ENCODE results near the gene SF3A1. TPM values are rescaled to one million over a fixed set of nuclear protein-coding genes. Genes with fewer than 3 reads are reported as not detected.
"Not testable (repeated sequence)": the region's sequence is repeated elsewhere in the genome, so short reads cannot be mapped to it uniquely, and the experiment has no call there.

SF3A1 gene
- total RNA-seq: 261 and 276 TPM in 2 replicates

GRCh38 chr22:30356449-30357235, at the start of gene SF3A1, which contains the start of gene CCDC157:
SF3A1 (minus strand) TSS chr22:30356894; CDS start chr22:30356792, 102 bp downstream.
CCDC157 (plus strand) TSS chr22:30357007; CDS start chr22:30366001, 8,994 bp downstream.
- intact Hi-C loops (cut with micrococcal nuclease): loop anchor here (1.0 to 2.0 kb wide), 6 partner anchors 30 to 90 kb away; partner anchors contain the start of genes CASTOR1, MTFP1, OSM and RNF215

GRCh38 chr22:30406400-30406799, 49.7 kb upstream of the SF3A1 start:
- intact Hi-C loops (cut with micrococcal nuclease): no loop called here

- intact Hi-C loops (cut with micrococcal nuclease): no loop called here
Measured at GRCh38 chr22:30405731-30406130, 49.0 kb upstream of the SF3A1 start.

- intact Hi-C loops (cut with micrococcal nuclease): no loop called here
Measured at GRCh38 chr22:30404307-30404706, 47.6 kb upstream of the SF3A1 start.

GRCh38 chr22:30402766-30403104, 46.0 kb upstream of the SF3A1 start:
- intact Hi-C loops (cut with micrococcal nuclease): not testable (repeated sequence)

GRCh38 chr22:30402028-30402765, 45.5 kb upstream of the SF3A1 start:
- intact Hi-C loops (cut with micrococcal nuclease): no loop called here

- intact Hi-C loops (cut with micrococcal nuclease): not testable (repeated sequence)
Measured at GRCh38 chr22:30401024-30401423, 44.3 kb upstream of the SF3A1 start.

GRCh38 chr22:30400159-30400558, 43.5 kb upstream of the SF3A1 start:
- intact Hi-C loops (cut with micrococcal nuclease): no loop called here

GRCh38 chr22:30399718-30400117, 43.0 kb upstream of the SF3A1 start:
- intact Hi-C loops (cut with micrococcal nuclease): no loop called here

- intact Hi-C loops (cut with micrococcal nuclease): no loop called here
Measured at GRCh38 chr22:30398685-30399680, 42.3 kb upstream of the SF3A1 start.

GRCh38 chr22:30397656-30398635, 41.3 kb upstream of the SF3A1 start:
- intact Hi-C loops (cut with micrococcal nuclease): loop anchor here (1.0 kb wide), 1 partner anchor 26 kb away; no protein-coding TSS in a partner anchor

GRCh38 chr22:30396871-30397655, 40.4 kb upstream of the SF3A1 start, which contains the start of gene SEC14L2:
SEC14L2 (plus strand) TSS chr22:30397018; CDS start chr22:30397117, 99 bp downstream.
- intact Hi-C loops (cut with micrococcal nuclease): loop anchor here (1.0 kb wide), 1 partner anchor 27 kb away; no protein-coding TSS in a partner anchor

GRCh38 chr22:30393885-30394284, 37.2 kb upstream of the SF3A1 start:
- intact Hi-C loops (cut with micrococcal nuclease): no loop called here

- intact Hi-C loops (cut with micrococcal nuclease): no loop called here
Measured at GRCh38 chr22:30393322-30393680, 36.6 kb upstream of the SF3A1 start.

GRCh38 chr22:30392661-30393321, 36.1 kb upstream of the SF3A1 start:
- intact Hi-C loops (cut with micrococcal nuclease): no loop called here

GRCh38 chr22:30390974-30391691, 34.4 kb upstream of the SF3A1 start:
- intact Hi-C loops (cut with micrococcal nuclease): loop anchor here (1.0 kb wide), 2 partner anchors 35 to 94 kb away; no protein-coding TSS in a partner anchor

GRCh38 chr22:30386960-30387827, 30.5 kb upstream of the SF3A1 start, which contains the start of gene RNF215:
RNF215 (minus strand) TSS chr22:30387411; CDS start chr22:30387313, 98 bp downstream.
- intact Hi-C loops (cut with micrococcal nuclease): loop anchor here (1.0 to 5.0 kb wide), 4 partner anchors 30 to 120 kb away; partner anchors contain the start of genes CCDC157, OSM, SF3A1 and TBC1D10A

Measured in T-helper 2 cell treated with Interferon-gamma antibody and Interleukin-4, amounts not matched to agents 100 ng/mL and 5 ng/mL, for 36 hours (primary cell).